Upper lobe of left lung (tissue), 6 donors: ENCODE results near the gene ZNF800. TPM values are rescaled to one million over a fixed set of nuclear protein-coding genes. Genes with fewer than 3 reads are reported as not detected.

ENCODE experiments used
- ATAC-seq, 2 donors: fragments of 200-7000 bp; cut with Tn5 transposase; one replicate each; pipeline ENCODE4 v1.9.1; 2022; ENCODE audit warnings: mild to moderate bottlenecking in 2 of 2, moderate library complexity in 2 of 2; ENCODE audit not compliant: low FRiP score in 2 of 2
- DNase-seq, 2 donors: peaks; one replicate each; pipeline ENCODE4 v3.0.0-alpha.2; 2019 to 2020
- H3K27ac ChIP-seq, 4 donors: fragments of 200-600 bp; sonication (generic); one replicate each; pipeline ENCODE4 v1.5.1; 2016 to 2019
- H3K27me3 ChIP-seq, 4 donors: fragments of 200-600 bp; sonication (generic); one replicate each; pipeline ENCODE4 v1.5.1; 2017 to 2019
- H3K36me3 ChIP-seq, 4 donors: fragments of 200-600 bp; sonication (generic); one replicate each; pipeline ENCODE4 v1.5.1; 2016 to 2019
- H3K4me1 ChIP-seq, 4 donors: fragments of 200-600 bp; sonication (generic); one replicate each; pipeline ENCODE4 v1.5.1; 2018 to 2019
- H3K4me3 ChIP-seq, 4 donors: fragments of 200-600 bp; sonication (generic); one replicate each; pipeline ENCODE4 v1.5.1; 2017 to 2019; ENCODE audit warnings: mild to moderate bottlenecking in 2 of 4, moderate library complexity in 1 of 4
- H3K9me3 ChIP-seq, 4 donors: fragments of 200-600 bp; sonication (generic); one replicate each; pipeline ENCODE4 v1.5.1; 2018 to 2019
- EP300 ChIP-seq, 4 donors: sonication (generic); formaldehyde crosslinking; IDR thresholded peaks; one replicate each; pipeline ENCODE4 v1.5.1; 2017; ENCODE audit warnings: antibody characterized with exemption in 4 of 4, control low read depth in 2 of 4
- POLR2A ChIP-seq, 4 donors: fragments of 450-650 bp; IDR thresholded peaks; one replicate each; pipeline ENCODE4 v1.5.1; 2016 to 2017; ENCODE audit warnings: antibody characterized with exemption in 4 of 4, mild to moderate bottlenecking in 2 of 4
- POLR2AphosphoS5 ChIP-seq, 2 donors: sonication (generic); formaldehyde crosslinking; IDR thresholded peaks; one replicate each; pipeline ENCODE4 v1.5.1; 2017; ENCODE audit warnings: antibody characterized with exemption in 2 of 2
- WGBS, 2 donors: methylation state at CpG; one replicate each; pipeline ENCODE4 v1.1.5; 2017 to 2018; 5-methylcytosine and 5-hydroxymethylcytosine counted together
- total RNA-seq, 6 donors: library from RNA; depleted of rRNA in 4 of 6; stranded (reverse); fragments of >200 nt in 4 of 6; gene quantifications; one replicate each; pipeline versions ENCODE4 v1.1.0 to v1.2.1, GENCODE V29; 2016 to 2021
- TF ChIP-seq, protein P1 (sequence below), 6 experiments: fragments of 450-650 bp in 4 of 6; fragments of 200-600 bp in 2 of 6; sonication (generic) in 2 of 6; IDR thresholded peaks; one replicate each; pipeline ENCODE4 v1.5.1; 2016 to 2019; ENCODE audit warnings: antibody characterized with exemption in 6 of 6
- donor health status: DM: no; HTN: no; CAD: no; lungs with moderate emphysema.
- donor health status: DM: no; HTN: yes; CAD: no; lungs with severe emphysema.

Gene ZNF800
- total RNA-seq, 6 donors from 2014 or later, result 30.8 to 45.6 (median 32.7) TPM

- H3K36me3 ChIP-seq, result peaks cover 0 to 44% (median 3%) of the 10 kb centered on the region in 4 donors
- no peaks in the 10 kb centered on the region for H3K9me3 ChIP-seq
- H3K4me1 ChIP-seq, result peaks cover 23 to 48% (median 27%) of the 10 kb centered on the region in 4 donors
- no peak for ATAC-seq
- H3K27ac ChIP-seq, result no peak overlapping the region
- H3K27me3 ChIP-seq, result no peaks in the 10 kb centered on the region
- H3K4me3 ChIP-seq, result no peak overlapping the region
- no peak for DNase-seq
- TF ChIP-seq POLR2A (IDR thresholded peaks at IDR 0.05) (no peak), POLR2AphosphoS5 (IDR thresholded peaks at IDR 0.05) (no peak), EP300 (IDR thresholded peaks at IDR 0.05) (no peak)
- TF ChIP-seq, protein P1, sequence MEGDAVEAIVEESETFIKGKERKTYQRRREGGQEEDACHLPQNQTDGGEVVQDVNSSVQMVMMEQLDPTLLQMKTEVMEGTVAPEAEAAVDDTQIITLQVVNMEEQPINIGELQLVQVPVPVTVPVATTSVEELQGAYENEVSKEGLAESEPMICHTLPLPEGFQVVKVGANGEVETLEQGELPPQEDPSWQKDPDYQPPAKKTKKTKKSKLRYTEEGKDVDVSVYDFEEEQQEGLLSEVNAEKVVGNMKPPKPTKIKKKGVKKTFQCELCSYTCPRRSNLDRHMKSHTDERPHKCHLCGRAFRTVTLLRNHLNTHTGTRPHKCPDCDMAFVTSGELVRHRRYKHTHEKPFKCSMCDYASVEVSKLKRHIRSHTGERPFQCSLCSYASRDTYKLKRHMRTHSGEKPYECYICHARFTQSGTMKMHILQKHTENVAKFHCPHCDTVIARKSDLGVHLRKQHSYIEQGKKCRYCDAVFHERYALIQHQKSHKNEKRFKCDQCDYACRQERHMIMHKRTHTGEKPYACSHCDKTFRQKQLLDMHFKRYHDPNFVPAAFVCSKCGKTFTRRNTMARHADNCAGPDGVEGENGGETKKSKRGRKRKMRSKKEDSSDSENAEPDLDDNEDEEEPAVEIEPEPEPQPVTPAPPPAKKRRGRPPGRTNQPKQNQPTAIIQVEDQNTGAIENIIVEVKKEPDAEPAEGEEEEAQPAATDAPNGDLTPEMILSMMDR (IDR thresholded peaks at IDR 0.05), result no peak
- 88 to 94% methylated on average over 1 of the region's 1 CpG for WGBS, 2 donors
Measured at GRCh38 chr7:127389321-127389720, 3.2 kb downstream of the ZNF800 start.

GRCh38 chr7:127387974-127388373 lies 4.5 kb downstream of the ZNF800 start:
- 93 to 97% methylated on average over 2 of the region's 2 CpGs for WGBS, 2 donors
- DNase-seq, result no peak
- peaks cover 0 to 50% (median 3%) of the 10 kb centered on the region in 4 donors for H3K36me3 ChIP-seq
- no peak for TF ChIP-seq POLR2AphosphoS5 (IDR thresholded peaks at IDR 0.05)
- TF ChIP-seq POLR2A (IDR thresholded peaks at IDR 0.05), result no peak
- TF ChIP-seq, protein P1 (IDR thresholded peaks at IDR 0.05), result no peak
- no peak for TF ChIP-seq EP300 (IDR thresholded peaks at IDR 0.05)
- H3K4me3 ChIP-seq, result no peak overlapping the region
- H3K27ac ChIP-seq, result no peak overlapping the region
- peaks cover 16 to 50% (median 29%) of the 10 kb centered on the region in 4 donors for H3K4me1 ChIP-seq
- no peaks in the 10 kb centered on the region for H3K27me3 ChIP-seq
- no peaks in the 10 kb centered on the region for H3K9me3 ChIP-seq
- ATAC-seq, result no peak

DNA sequence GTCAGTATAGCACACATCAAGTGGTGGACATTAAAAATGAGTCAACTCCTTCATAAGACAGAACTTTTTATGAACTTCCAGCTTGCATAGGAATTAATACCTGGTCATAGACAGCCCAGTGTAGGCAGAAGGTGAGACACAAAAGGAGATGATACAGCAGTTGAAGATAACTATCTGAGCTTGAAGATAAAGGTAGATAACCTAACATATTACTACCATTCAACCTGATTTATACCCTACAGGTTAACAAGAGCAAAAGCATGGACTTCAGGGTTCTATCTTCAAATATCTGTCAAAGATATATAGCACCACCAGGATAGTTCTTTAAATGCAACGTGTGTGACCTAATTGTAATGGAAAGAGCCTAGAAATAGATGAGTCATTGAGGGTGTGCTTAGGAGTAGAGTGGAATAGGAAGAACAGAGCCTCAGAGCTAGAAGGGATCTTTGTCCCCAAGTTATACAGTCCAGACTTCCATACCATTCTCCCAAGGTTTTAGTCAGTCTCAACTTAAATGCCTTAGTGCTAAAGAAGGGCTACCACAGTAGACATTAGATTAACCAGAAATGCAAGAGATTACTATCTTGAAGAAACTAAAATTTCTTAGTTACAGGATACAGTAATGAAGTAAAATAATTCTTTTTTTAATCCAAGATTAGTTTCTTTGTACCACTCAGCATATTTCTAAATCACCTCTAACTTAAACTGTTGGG lies 9.2 kb downstream of the ZNF800 start:
- H3K4me1 ChIP-seq, result peaks cover 0 to 23% (median 17%) of the 10 kb centered on the region in 4 donors
- 39 to 42% methylated on average over 1 of the region's 1 CpG for WGBS, 2 donors
- H3K9me3 ChIP-seq, result no peaks in the 10 kb centered on the region
- peaks cover 0 to 35% (median 0%) of the 10 kb centered on the region in 4 donors for H3K36me3 ChIP-seq
- ATAC-seq (no peak), DNase-seq (no peak)
- TF ChIP-seq, protein P1 (IDR thresholded peaks at IDR 0.05), result no peak
- no peak for TF ChIP-seq POLR2A (IDR thresholded peaks at IDR 0.05)
- no peak for TF ChIP-seq EP300 (IDR thresholded peaks at IDR 0.05)
- TF ChIP-seq POLR2AphosphoS5 (IDR thresholded peaks at IDR 0.05), result no peak
- H3K27ac ChIP-seq, result no peak overlapping the region
- no peaks in the 10 kb centered on the region for H3K27me3 ChIP-seq
- no peak overlapping the region for H3K4me3 ChIP-seq

DNA sequence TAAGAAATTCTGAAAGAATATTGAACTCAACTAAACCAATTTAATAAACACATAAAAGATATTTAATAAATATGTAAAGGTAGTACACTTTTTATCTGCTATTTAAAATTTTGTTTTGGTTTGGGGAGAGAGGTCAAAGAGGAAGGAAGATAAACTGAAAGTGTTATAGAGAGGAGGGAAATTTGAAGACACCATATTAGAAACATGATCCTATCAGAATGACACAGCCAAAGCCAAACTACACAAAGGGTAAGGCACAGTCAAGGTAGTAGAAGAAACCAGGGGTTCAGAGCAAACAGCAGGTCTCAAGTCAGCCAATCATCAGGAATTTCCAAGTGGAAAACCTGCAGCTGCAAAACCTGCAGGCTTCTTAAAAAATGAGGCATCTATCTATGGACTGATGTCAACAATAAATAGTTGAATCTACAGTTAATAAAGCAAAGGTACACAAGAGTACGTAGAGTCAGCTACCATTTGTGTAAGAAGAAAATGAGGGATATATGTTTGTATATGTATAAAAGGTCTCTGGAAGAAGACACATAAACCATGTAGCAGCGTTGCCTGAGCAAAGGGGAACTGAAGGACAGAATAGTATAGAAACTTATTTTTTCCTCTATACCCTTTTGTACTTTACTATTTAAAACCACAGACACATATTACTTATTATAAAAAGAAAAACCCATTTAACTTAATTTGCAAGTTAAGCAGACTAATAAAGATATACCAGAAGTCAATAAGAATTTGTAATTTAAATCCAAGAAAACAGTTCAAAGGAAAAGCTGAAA lies 10.0 kb downstream of the ZNF800 start:
- H3K27ac ChIP-seq, result no peak overlapping the region
- WGBS, 2 donors, result 64 to 66% methylated on average over 2 of the region's 2 CpGs
- DNase-seq, result no peak
- no peak for ATAC-seq
- peaks cover 0 to 28% (median 0%) of the 10 kb centered on the region in 4 donors for H3K36me3 ChIP-seq
- H3K4me1 ChIP-seq, result peaks cover 0 to 16% (median 16%) of the 10 kb centered on the region in 4 donors
- no peak for TF ChIP-seq POLR2AphosphoS5 (IDR thresholded peaks at IDR 0.05)
- no peak for TF ChIP-seq POLR2A (IDR thresholded peaks at IDR 0.05)
- TF ChIP-seq EP300 (IDR thresholded peaks at IDR 0.05), result no peak
- TF ChIP-seq, protein P1 (IDR thresholded peaks at IDR 0.05), result no peak
- H3K9me3 ChIP-seq, result no peaks in the 10 kb centered on the region
- H3K4me3 ChIP-seq, result no peak overlapping the region
- H3K27me3 ChIP-seq, result no peaks in the 10 kb centered on the region
